DND-41 (cell line): Measurements from ENCODE around the gene NF2.

Source experiments
- ATAC-seq: fragments of 200-7000 bp; cut with Tn5 transposase; 3 replicates; pipeline ENCODE4 v1.9.1; 2021; ENCODE audit warnings: low read depth; ENCODE audit not compliant: insufficient read depth
- DNase-seq: peaks from one replicate; pipeline ENCODE4 v3.0.0-alpha.2; 2020
- H2AFZ ChIP-seq: 2 replicates; pipeline ENCODE4 v1.6.0; 2012; ENCODE audit warnings: low read depth, low read length
- H3K27ac ChIP-seq: 2 replicates; pipeline ENCODE4 v1.5.1; 2012; ENCODE audit warnings: low read length, inconsistent platforms
- H3K27me3 ChIP-seq: fragments of 200-600 bp; sonication (generic); 2 replicates; pipeline ENCODE4 v1.6.0; 2012; ENCODE audit warnings: low read length, mild to moderate bottlenecking, inconsistent platforms; ENCODE audit not compliant: insufficient read depth, poor library complexity
- H3K36me3 ChIP-seq: 2 replicates; pipeline ENCODE4 v1.5.1; 2012; ENCODE audit warnings: low read length, inconsistent platforms; ENCODE audit not compliant: insufficient read depth
- H3K4me1 ChIP-seq: 2 replicates; pipeline ENCODE4 v1.5.1; 2012; ENCODE audit warnings: mild to moderate bottlenecking, low read length; ENCODE audit not compliant: insufficient read depth
- H3K4me2 ChIP-seq: 2 replicates; pipeline ENCODE4 v1.6.0; 2012; ENCODE audit warnings: mild to moderate bottlenecking, moderate library complexity, low read length, inconsistent platforms; ENCODE audit not compliant: insufficient read depth
- H3K4me3 ChIP-seq, 2 experiments: fragments of 200-600 bp in 1 of 2; shearing (Covaris generic) in 1 of 2; 2 replicates each; pipeline ENCODE4 v1.5.1; 2012 to 2016; ENCODE audit warnings: inconsistent platforms in 2 of 2, low read length in 2 of 2, mild to moderate bottlenecking in 2 of 2, low read depth in 1 of 2, moderate library complexity in 1 of 2
- H3K79me2 ChIP-seq: 2 replicates; pipeline ENCODE4 v1.6.0; 2012; ENCODE audit warnings: low read length, inconsistent platforms; ENCODE audit not compliant: insufficient read depth
- H3K9ac ChIP-seq: 2 replicates; pipeline ENCODE4 v1.6.0; 2012; ENCODE audit warnings: low read depth, mild to moderate bottlenecking, inconsistent platforms, low read length, moderate library complexity
- H3K9me3 ChIP-seq: 2 replicates; pipeline ENCODE4 v1.5.1; 2012; ENCODE audit warnings: low read length, moderate library complexity, mild to moderate bottlenecking, inconsistent platforms; ENCODE audit not compliant: insufficient read depth, severe bottlenecking
- H4K20me1 ChIP-seq: 2 replicates; pipeline ENCODE4 v1.6.0; 2012; ENCODE audit warnings: low read length; ENCODE audit not compliant: insufficient read depth
- EZH2 ChIP-seq: IDR thresholded peaks from 3 replicates; pipeline ENCODE4 v1.6.1; 2012; ENCODE audit warnings: borderline replicate concordance, low read depth, mild to moderate bottlenecking, moderate library complexity, low read length, inconsistent platforms; ENCODE audit not compliant: severe bottlenecking
- TF ChIP-seq, protein P1 (sequence below): IDR thresholded peaks from 2 replicates; pipeline ENCODE4 v1.5.1; 2012; ENCODE audit warnings: borderline replicate concordance, low read length, moderate library complexity, mild to moderate bottlenecking; ENCODE audit not compliant: poor library complexity, severe bottlenecking; ENCODE audit errors: extremely low read depth

NF2 gene

DNA sequence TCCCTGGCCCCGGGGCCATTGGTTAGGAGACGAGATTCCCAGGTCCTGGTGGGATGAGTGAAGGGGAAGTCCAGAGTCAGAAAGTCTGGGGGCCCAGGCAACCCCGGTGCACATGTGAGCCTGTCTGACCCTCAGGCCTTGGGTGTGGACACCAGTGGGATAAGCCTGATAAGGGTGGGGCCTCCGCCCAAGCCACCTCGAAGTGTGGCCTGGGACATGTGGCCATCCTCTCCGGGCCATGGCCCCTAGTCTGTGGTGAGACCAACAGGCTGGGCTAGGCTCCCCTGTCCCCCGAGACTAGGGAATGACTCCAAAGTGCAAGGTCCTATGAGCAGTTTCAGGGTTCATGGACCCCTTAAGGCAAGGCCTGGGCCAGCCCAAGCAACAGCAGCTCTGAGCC, 122.7 kb downstream of the NF2 start:
- Histone ChIP-seq H3K4me3 (no peak overlapping the region), H3K27ac (no peak overlapping the region), H3K9me3 (no peaks in the 10 kb centered on the region), H3K9ac (no peak overlapping the region), H3K36me3 (peaks cover 7% of the 10 kb centered on the region; the same call in 1 of the 2 replicates), H4K20me1 (peaks cover 5% of the 10 kb centered on the region; the same call in 1 of the 2 replicates), H3K27me3 (no peaks in the 10 kb centered on the region), H3K4me2 (no peak overlapping the region), H3K79me2 (no peaks in the 10 kb centered on the region), H3K4me1 (no peaks in the 10 kb centered on the region), H2AFZ (no peak overlapping the region)
- TF ChIP-seq EZH2, result no peak
- TF ChIP-seq, protein P1, sequence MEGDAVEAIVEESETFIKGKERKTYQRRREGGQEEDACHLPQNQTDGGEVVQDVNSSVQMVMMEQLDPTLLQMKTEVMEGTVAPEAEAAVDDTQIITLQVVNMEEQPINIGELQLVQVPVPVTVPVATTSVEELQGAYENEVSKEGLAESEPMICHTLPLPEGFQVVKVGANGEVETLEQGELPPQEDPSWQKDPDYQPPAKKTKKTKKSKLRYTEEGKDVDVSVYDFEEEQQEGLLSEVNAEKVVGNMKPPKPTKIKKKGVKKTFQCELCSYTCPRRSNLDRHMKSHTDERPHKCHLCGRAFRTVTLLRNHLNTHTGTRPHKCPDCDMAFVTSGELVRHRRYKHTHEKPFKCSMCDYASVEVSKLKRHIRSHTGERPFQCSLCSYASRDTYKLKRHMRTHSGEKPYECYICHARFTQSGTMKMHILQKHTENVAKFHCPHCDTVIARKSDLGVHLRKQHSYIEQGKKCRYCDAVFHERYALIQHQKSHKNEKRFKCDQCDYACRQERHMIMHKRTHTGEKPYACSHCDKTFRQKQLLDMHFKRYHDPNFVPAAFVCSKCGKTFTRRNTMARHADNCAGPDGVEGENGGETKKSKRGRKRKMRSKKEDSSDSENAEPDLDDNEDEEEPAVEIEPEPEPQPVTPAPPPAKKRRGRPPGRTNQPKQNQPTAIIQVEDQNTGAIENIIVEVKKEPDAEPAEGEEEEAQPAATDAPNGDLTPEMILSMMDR, result no peak
- no peak for ATAC-seq
- no peak for DNase-seq

DNA sequence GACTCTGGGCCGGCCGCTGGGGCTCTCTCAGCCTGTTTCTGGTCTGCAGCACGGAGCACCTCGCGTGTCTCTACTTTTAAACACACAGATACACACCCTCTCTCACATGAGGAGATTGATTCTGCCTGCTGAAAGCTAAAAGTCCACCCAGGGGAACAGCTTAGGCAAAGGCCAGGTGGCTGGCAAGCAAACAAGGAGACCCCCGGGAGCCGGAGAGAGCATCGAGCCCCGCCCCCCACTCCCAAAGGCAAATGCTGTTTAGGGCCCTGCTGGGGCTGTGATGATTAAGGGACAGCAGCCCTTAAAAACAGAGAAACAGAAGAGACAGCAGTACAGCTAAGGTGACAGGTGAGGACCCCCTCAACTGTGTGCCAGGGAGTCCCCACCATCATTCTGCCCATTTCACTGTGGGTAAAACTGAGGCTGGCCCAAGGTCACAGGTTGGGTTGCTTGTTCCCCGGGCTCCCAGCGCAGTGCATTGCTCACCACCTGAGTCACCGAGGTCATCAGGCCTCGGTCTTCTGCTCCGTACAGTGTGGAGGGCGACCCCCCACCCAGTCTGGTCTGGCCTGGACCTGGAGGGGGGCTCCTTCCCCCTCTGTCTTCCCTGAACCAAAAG, 123.2 kb downstream of the NF2 start:
- H3K36me3 ChIP-seq, result peaks cover 10% of the 10 kb centered on the region; the same call in 1 of the 2 replicates
- H3K79me2 ChIP-seq, result no peaks in the 10 kb centered on the region
- no peaks in the 10 kb centered on the region for H3K9me3 ChIP-seq
- TF ChIP-seq EZH2, result no peak
- TF ChIP-seq, protein P1, result no peak
- no peak overlapping the region for H3K4me3 ChIP-seq
- H3K9ac ChIP-seq, result no peak overlapping the region
- H3K27ac ChIP-seq, result no peak overlapping the region
- no peaks in the 10 kb centered on the region for H3K4me1 ChIP-seq
- peaks cover 5% of the 10 kb centered on the region; the same call in 1 of the 2 replicates for H4K20me1 ChIP-seq
- DNase-seq, result no peak
- H2AFZ ChIP-seq, result no peak overlapping the region
- H3K4me2 ChIP-seq, result no peak overlapping the region
- ATAC-seq, result no peak
- no peaks in the 10 kb centered on the region for H3K27me3 ChIP-seq

DNA sequence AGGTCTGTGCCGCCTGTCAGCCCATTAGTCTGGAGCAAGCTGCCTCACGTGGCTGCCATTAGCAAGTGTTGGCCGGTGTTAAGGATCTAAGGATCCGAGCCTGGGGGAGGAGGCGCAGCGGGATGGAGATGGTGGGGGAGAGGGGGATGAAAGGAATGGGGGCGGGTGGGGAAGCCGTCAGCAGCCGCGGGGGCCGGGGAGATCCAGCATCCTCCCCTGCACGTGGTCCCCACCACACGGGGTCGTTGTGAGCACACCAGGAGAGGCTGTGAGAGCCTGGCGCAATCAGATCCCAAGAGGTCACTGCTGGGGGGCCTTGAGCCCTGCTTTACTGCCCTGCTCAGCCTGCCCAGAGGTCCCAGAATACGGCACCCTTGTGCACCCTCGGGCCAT, 123.7 kb downstream of the NF2 start:
- Histone ChIP-seq H3K36me3 (peaks cover 10% of the 10 kb centered on the region; the same call in 1 of the 2 replicates), H4K20me1 (peaks cover 5% of the 10 kb centered on the region; the same call in 1 of the 2 replicates), H3K4me1 (no peaks in the 10 kb centered on the region), H3K4me3 (no peak overlapping the region), H3K27ac (no peak overlapping the region), H3K79me2 (no peaks in the 10 kb centered on the region), H3K4me2 (no peak overlapping the region), H3K9me3 (no peaks in the 10 kb centered on the region), H3K9ac (no peak overlapping the region), H3K27me3 (no peaks in the 10 kb centered on the region), H2AFZ (no peak overlapping the region)
- ATAC-seq (peak; percentile 67; the same call in 2 of the 3 replicates), DNase-seq (peak; percentile 48)
- TF ChIP-seq EZH2, result no peak
- TF ChIP-seq, protein P1, result peak; percentile 48
